ENCODE measurements around the gene SLC25A10. TPM values are rescaled to one million over a fixed set of nuclear protein-coding genes. Genes with fewer than 3 reads are reported as not detected.

The SLC25A10 gene
- total RNA-seq, 6 experiments from 2014 or later = 13.2 to 21.9 (median 17.1) TPM

GRCh38 chr17:81706757-81707624 is 5.1 kb upstream of the SLC25A10 start:
- Mint-ChIP-seq H3K4me1 (ENCODE audit: low read depth) (peaks cover 24% of the 10 kb centered on the region), H3K27ac (no peak overlapping the region), H3K27me3 (ENCODE audit: insufficient read depth) (peaks cover 13% of the 10 kb centered on the region; the same call in 1 of the 2 replicates), H3K4me3 (no peak overlapping the region), H3K9me3 (no peaks in the 10 kb centered on the region), H3K36me3 (ENCODE audit: low read depth) (peaks cover 30% of the 10 kb centered on the region)
- TF ChIP-seq CTCF (IDR thresholded peaks at IDR 0.05) = peak; percentile 28; the same call in 1 of the 2 replicates
- DNase-seq = no peak

- no peak overlapping the region for H3K27ac Mint-ChIP-seq
- H3K4me1 Mint-ChIP-seq (ENCODE audit: low read depth) = peaks cover 21% of the 10 kb centered on the region
- no peaks in the 10 kb centered on the region for H3K9me3 Mint-ChIP-seq
- H3K36me3 Mint-ChIP-seq (ENCODE audit: low read depth) = peaks cover 22% of the 10 kb centered on the region; the same call in 1 of the 2 replicates
- peaks cover 7% of the 10 kb centered on the region; the same call in 1 of the 2 replicates for H3K27me3 Mint-ChIP-seq (ENCODE audit: insufficient read depth)
- TF ChIP-seq CTCF (IDR thresholded peaks at IDR 0.05) = no peak
- no peak overlapping the region for H3K4me3 Mint-ChIP-seq
- no peak for DNase-seq
Observed at GRCh38 chr17:81707725-81708646, 4.1 kb upstream of the SLC25A10 start.

- Mint-ChIP-seq H3K4me1 (ENCODE audit: low read depth) (peaks cover 25% of the 10 kb centered on the region), H3K27me3 (ENCODE audit: insufficient read depth) (peaks cover 7% of the 10 kb centered on the region), H3K27ac (no peak overlapping the region), H3K4me3 (no peak overlapping the region), H3K9me3 (no peaks in the 10 kb centered on the region), H3K36me3 (ENCODE audit: low read depth) (peaks cover 22% of the 10 kb centered on the region; the same call in 1 of the 2 replicates)
- TF ChIP-seq CTCF (IDR thresholded peaks at IDR 0.05) = no peak
- DNase-seq = no peak
Observed at GRCh38 chr17:81708739-81709185, 3.3 kb upstream of the SLC25A10 start.

GRCh38 chr17:81710514-81711308 is 1.4 kb upstream of the SLC25A10 start:
- peak overlapping the region; percentile 69 for H3K4me3 Mint-ChIP-seq
- H3K36me3 Mint-ChIP-seq (ENCODE audit: low read depth) = peaks cover 10% of the 10 kb centered on the region; the same call in 1 of the 2 replicates
- no peaks in the 10 kb centered on the region for H3K9me3 Mint-ChIP-seq
- peak overlapping the region; percentile 76 for H3K27ac Mint-ChIP-seq
- peaks cover 25% of the 10 kb centered on the region for H3K4me1 Mint-ChIP-seq (ENCODE audit: low read depth)
- no peak for TF ChIP-seq CTCF (IDR thresholded peaks at IDR 0.05)
- no peak for DNase-seq
- H3K27me3 Mint-ChIP-seq (ENCODE audit: insufficient read depth) = peaks cover 6% of the 10 kb centered on the region
